ENCODE results near the gene LCN10. TPM values are rescaled to one million over a fixed set of nuclear protein-coding genes. Genes with fewer than 3 reads are reported as not detected.

Gene LCN10
- total and polyA plus RNA-seq, 10 of the 15 experiments (the other 5 are each of a cell fraction or from before 2014, with no cell fraction given), result 0.06 to 1.3 (median 0.21) TPM; not detected in 1

GRCh38 chr9:136748666-136749611 lies 6.2 kb upstream of the LCN10 start:
- ChIA-PET CTCF (interaction anchor here (1.0 kb wide), 1 partner anchor 19 kb away, joined by 5 read pairs; no protein-coding TSS in a partner anchor), SMC1A (ENCODE audit: uncharacterized antibody, unreplicated experiment) (no interaction called here), POLR2A (interaction anchor here (1.0 kb wide), 1 partner anchor 30 kb away, joined by 3 read pairs; no protein-coding TSS in a partner anchor), RAD21 (ENCODE audit: unreplicated experiment) (no interaction called here)
- Histone ChIP-seq H3K4me3 (no peak overlapping the region), H3K4me2 (ENCODE audit: control insufficient read depth, insufficient read depth) (no peak overlapping the region), H3K4me1 (ENCODE audit: control insufficient read depth, insufficient read depth, low read length) (no peaks in the 10 kb centered on the region), H3K9me3 (replicated peaks; ENCODE audit: control insufficient read depth, insufficient read depth, low read length) (peaks cover 22% of the 10 kb centered on the region), H3K27ac (ENCODE audit: control insufficient read depth, insufficient read depth) (no peak overlapping the region), H3K79me2 (ENCODE audit: control insufficient read depth, insufficient read depth, low read length) (no peaks in the 10 kb centered on the region), H3K9ac (ENCODE audit: control insufficient read depth, insufficient read depth, low read length) (no peak overlapping the region), H3K27me3 (replicated peaks in 1 of 2; ENCODE audit: control insufficient read depth in 2 of 2, insufficient read depth in 2 of 2, low read length in 1 of 2) (no peaks in the 10 kb centered on the region; a peak in 1 of 4 replicates), H3K36me3 (ENCODE audit: control insufficient read depth in 2 of 2, insufficient read depth in 2 of 2, low read length in 1 of 2) (no peaks in the 10 kb centered on the region), H4K20me1 (ENCODE audit: control insufficient read depth, insufficient read depth) (no peaks in the 10 kb centered on the region), H2AFZ (ENCODE audit: control insufficient read depth, low read depth, low read length) (no peak overlapping the region)
- FAIRE-seq, result no peak
- TF ChIP-seq BRCA1 (IDR thresholded peaks at IDR 0.05; ENCODE audit: low read depth, low read length) (no peak), BHLHE40 (IDR thresholded peaks at IDR 0.05; ENCODE audit: borderline replicate concordance in 1 of 2, low read depth in 2 of 2, low read length in 1 of 2) (no peak), RUNX3 (IDR thresholded peaks at IDR 0.05; ENCODE audit: low read length) (no peak), RELA (IDR thresholded peaks at IDR 0.05; ENCODE audit: borderline replicate concordance, partially characterized antibody) (no peak), PRDM15 (CRISPR knock-in tag; IDR thresholded peaks at IDR 0.05) (no peak), MLLT1 (IDR thresholded peaks at IDR 0.05) (no peak), ZBED1 (IDR thresholded peaks at IDR 0.05; ENCODE audit: borderline replicate concordance) (no peak), KDM1A (IDR thresholded peaks at IDR 0.05; ENCODE audit: borderline replicate concordance) (no peak), ATF2 (IDR thresholded peaks at IDR 0.05; ENCODE audit: low read length) (no peak), SMAD1 (IDR thresholded peaks at IDR 0.05; ENCODE audit: low read depth, partially characterized antibody) (no peak), SMAD5 (IDR thresholded peaks at IDR 0.05; ENCODE audit: low read depth) (no peak), IKZF1 (conservative IDR thresholded peaks at IDR 0.05) (no peak), TCF3 (IDR thresholded peaks at IDR 0.05; ENCODE audit: borderline replicate concordance, insufficient read depth, low read depth, low read length) (no peak)
- no peak for DNase-seq (ENCODE audit: low read depth, low spot score)
- in situ Hi-C loops (cut with MboI), result no loop called here
- intact Hi-C loops (cut with micrococcal nuclease; ENCODE audit: unreplicated experiment), result no loop called here
- no peak; the same call in 2 of the 3 replicates for ATAC-seq
- 44% methylated on average over 21 of the region's 21 CpGs for WGBS (ENCODE audit: insufficient coverage, insufficient replicate concordance, low lambda C conversion rate, missing lambda C conversion rate)
- BruUV-seq (replicated peaks), result no TSS peak

Data from GM12878 (cell line).